Trophoblast cell (in vitro differentiated cells and primary cell): ENCODE data around the gene ASB3.
A peak's percentile ranks its signal among the peaks of the same experiment; 100 is the strongest.

Experiments
- DNase-seq, 2 donors: peaks; one replicate each; pipeline ENCODE4 v3.0.0-alpha.2; 2016
- H2AFZ ChIP-seq: 2 replicates; pipeline ENCODE4 v1.6.1; 2013; ENCODE audit warnings: low read length, moderate library complexity, mild to moderate bottlenecking; ENCODE audit not compliant: insufficient read depth, poor library complexity
- H2AK5ac ChIP-seq: 2 replicates; pipeline ENCODE4 v1.6.1; 2013; ENCODE audit warnings: mild to moderate bottlenecking, low read length
- H2BK120ac ChIP-seq: 2 replicates; pipeline ENCODE4 v1.6.1; 2013; ENCODE audit warnings: low read length, mild to moderate bottlenecking, moderate library complexity; ENCODE audit not compliant: insufficient read depth, poor library complexity
- H2BK12ac ChIP-seq: 2 replicates; pipeline ENCODE4 v1.6.1; 2013; ENCODE audit warnings: mild to moderate bottlenecking, low read length, moderate library complexity
- H2BK5ac ChIP-seq: 2 replicates; pipeline ENCODE4 v1.6.1; 2013; ENCODE audit warnings: low read length, low read depth, moderate library complexity, mild to moderate bottlenecking; ENCODE audit not compliant: poor library complexity
- H3K14ac ChIP-seq: 2 replicates; pipeline ENCODE4 v1.6.1; 2013; ENCODE audit warnings: mild to moderate bottlenecking, low read length
- H3K18ac ChIP-seq: 2 replicates; pipeline ENCODE4 v1.6.1; 2013; ENCODE audit warnings: mild to moderate bottlenecking, low read length
- H3K23ac ChIP-seq: 2 replicates; pipeline ENCODE4 v1.6.1; 2013; ENCODE audit warnings: low read length
- H3K27ac ChIP-seq: 2 replicates; pipeline ENCODE4 v1.5.1; 2013; ENCODE audit warnings: low read depth, mild to moderate bottlenecking, inconsistent platforms, low read length, moderate library complexity
- H3K27me3 ChIP-seq: 2 replicates; pipeline ENCODE4 v1.6.1; 2013; ENCODE audit warnings: inconsistent platforms, mild to moderate bottlenecking, low read length, moderate library complexity; ENCODE audit not compliant: insufficient read depth
- H3K36me3 ChIP-seq, 2 experiments: 1 replicate in 1 of 2; 2 replicates in 1 of 2; pipeline ENCODE4 v1.6.1; 2013; ENCODE audit warnings: low read length in 2 of 2, mild to moderate bottlenecking in 2 of 2, moderate library complexity in 1 of 2; ENCODE audit not compliant: insufficient read depth in 2 of 2, control insufficient read depth in 1 of 2
- H3K4ac ChIP-seq: 2 replicates; pipeline ENCODE4 v1.6.1; 2013; ENCODE audit warnings: low read depth, mild to moderate bottlenecking, low read length, moderate library complexity
- H3K4me1 ChIP-seq, 2 experiments: 1 replicate in 1 of 2; 2 replicates in 1 of 2; pipeline ENCODE4 v1.6.1; 2013; ENCODE audit warnings: low read length in 2 of 2, mild to moderate bottlenecking in 2 of 2, moderate library complexity in 1 of 2; ENCODE audit not compliant: insufficient read depth in 2 of 2, control insufficient read depth in 1 of 2
- H3K4me2 ChIP-seq: 2 replicates; pipeline ENCODE4 v1.6.1; 2013; ENCODE audit warnings: inconsistent platforms, mild to moderate bottlenecking, low read length, moderate library complexity
- H3K4me3 ChIP-seq: 2 replicates; pipeline ENCODE4 v1.5.1; 2013; ENCODE audit warnings: mild to moderate bottlenecking, low read depth, low read length, inconsistent platforms
- H3K79me1 ChIP-seq: one replicate; pipeline ENCODE4 v1.6.1; 2013; ENCODE audit warnings: low read length
- H3K79me2 ChIP-seq: 2 replicates; pipeline ENCODE4 v1.6.1; 2013; ENCODE audit warnings: low read length, mild to moderate bottlenecking; ENCODE audit not compliant: control insufficient read depth, insufficient read depth, poor library complexity
- H3K9ac ChIP-seq: 2 replicates; pipeline ENCODE4 v1.6.1; 2013; ENCODE audit warnings: mild to moderate bottlenecking, low read length
- H3K9me3 ChIP-seq: 2 replicates; pipeline ENCODE4 v1.6.1; 2013; ENCODE audit warnings: low read depth, mild to moderate bottlenecking, control low read depth, inconsistent platforms, low read length; ENCODE audit not compliant: insufficient read depth
- H4K12ac ChIP-seq: 2 replicates; pipeline ENCODE4 v1.6.1; 2013; ENCODE audit warnings: low read depth, mild to moderate bottlenecking, low read length, moderate library complexity
- H4K8ac ChIP-seq: 2 replicates; pipeline ENCODE4 v1.6.1; 2013; ENCODE audit warnings: low read depth, mild to moderate bottlenecking, low read length, moderate library complexity
- H4K91ac ChIP-seq: one replicate; pipeline ENCODE4 v1.6.1; 2013; ENCODE audit warnings: low read depth, mild to moderate bottlenecking, low read length, moderate library complexity
- WGBS: extraction: QIAGEN DNeasy Blood & Tissue Kit; methylation state at CpG from one replicate; pipeline ENCODE4 v1.1.7; 2013; ENCODE audit warnings: missing lambda C conversion rate; ENCODE audit not compliant: insufficient read length, insufficient coverage; ENCODE audit errors: extremely low coverage; 5-methylcytosine and 5-hydroxymethylcytosine counted together

Gene ASB3

GRCh38 chr2:53633441-53633840 lies 153.3 kb downstream of the ASB3 start:
- no peak overlapping the region for H3K14ac ChIP-seq
- no peak overlapping the region for H4K8ac ChIP-seq
- no peak overlapping the region for H2BK5ac ChIP-seq
- no peak overlapping the region for H3K23ac ChIP-seq
- no peak overlapping the region for H3K4me3 ChIP-seq
- no peak overlapping the region for H3K4me2 ChIP-seq
- no peaks in the 10 kb centered on the region for H3K27me3 ChIP-seq
- H3K4me1 ChIP-seq = peaks cover 9 to 18% of the 10 kb centered on the region in 2 experiments
- no peak overlapping the region for H2BK120ac ChIP-seq
- H2AFZ ChIP-seq = no peak overlapping the region
- no peak overlapping the region for H3K4ac ChIP-seq
- no peak overlapping the region for H3K18ac ChIP-seq
- H3K79me2 ChIP-seq = no peaks in the 10 kb centered on the region
- no peak overlapping the region for H2BK12ac ChIP-seq
- no peaks in the 10 kb centered on the region for H3K79me1 ChIP-seq
- H3K9ac ChIP-seq = no peak overlapping the region
- H2AK5ac ChIP-seq = no peak overlapping the region
- no peaks in the 10 kb centered on the region for H3K36me3 ChIP-seq
- no CpG with 5 or more reads among the region's 1 CpG for WGBS
- H4K91ac ChIP-seq = no peak overlapping the region
- H4K12ac ChIP-seq = no peak overlapping the region
- peak; percentile 67 to 85 for DNase-seq
- no peak overlapping the region for H3K27ac ChIP-seq
- no peaks in the 10 kb centered on the region for H3K9me3 ChIP-seq

- no peak overlapping the region for H2AFZ ChIP-seq
- no peak overlapping the region for H2AK5ac ChIP-seq
- H3K4me1 ChIP-seq = peaks cover 9 to 18% of the 10 kb centered on the region in 2 experiments
- H4K8ac ChIP-seq = no peak overlapping the region
- no peak overlapping the region for H2BK12ac ChIP-seq
- H3K27ac ChIP-seq = no peak overlapping the region
- no peak overlapping the region for H3K4ac ChIP-seq
- H3K27me3 ChIP-seq = no peaks in the 10 kb centered on the region
- H3K4me3 ChIP-seq = no peak overlapping the region
- no peak overlapping the region for H3K9ac ChIP-seq
- no peak overlapping the region for H4K12ac ChIP-seq
- no peak overlapping the region for H4K91ac ChIP-seq
- no peaks in the 10 kb centered on the region for H3K79me1 ChIP-seq
- no peaks in the 10 kb centered on the region for H3K79me2 ChIP-seq
- H3K36me3 ChIP-seq = no peaks in the 10 kb centered on the region
- H3K14ac ChIP-seq = no peak overlapping the region
- H3K18ac ChIP-seq = no peak overlapping the region
- H3K9me3 ChIP-seq = peaks cover 2% of the 10 kb centered on the region
- WGBS = no CpG with 5 or more reads among the region's 1 CpG
- peak; percentile 43 to 55 for DNase-seq
- H3K23ac ChIP-seq = no peak overlapping the region
- H2BK120ac ChIP-seq = no peak overlapping the region
- H2BK5ac ChIP-seq = no peak overlapping the region
- H3K4me2 ChIP-seq = no peak overlapping the region
Measured at GRCh38 chr2:53632714-53633113, 154.0 kb downstream of the ASB3 start.

- H3K18ac ChIP-seq = no peak overlapping the region
- H3K79me2 ChIP-seq = no peaks in the 10 kb centered on the region
- H3K4ac ChIP-seq = no peak overlapping the region
- H2AK5ac ChIP-seq = no peak overlapping the region
- H3K79me1 ChIP-seq = no peaks in the 10 kb centered on the region
- H3K4me1 ChIP-seq = peaks cover 9 to 18% of the 10 kb centered on the region in 2 experiments
- no peak overlapping the region for H3K9ac ChIP-seq
- no peak overlapping the region for H3K27ac ChIP-seq
- H3K4me3 ChIP-seq = no peak overlapping the region
- H2AFZ ChIP-seq = no peak overlapping the region
- H3K9me3 ChIP-seq = peaks cover 3% of the 10 kb centered on the region
- no peaks in the 10 kb centered on the region for H3K27me3 ChIP-seq
- H4K91ac ChIP-seq = no peak overlapping the region
- H4K8ac ChIP-seq = no peak overlapping the region
- no peak overlapping the region for H2BK12ac ChIP-seq
- no peak overlapping the region for H2BK5ac ChIP-seq
- H3K14ac ChIP-seq = no peak overlapping the region
- no peaks in the 10 kb centered on the region for H3K36me3 ChIP-seq
- no peak overlapping the region for H2BK120ac ChIP-seq
- no peak overlapping the region for H3K23ac ChIP-seq
- H4K12ac ChIP-seq = no peak overlapping the region
- WGBS = no CpG with 5 or more reads among the region's 4 CpGs
- no peak for DNase-seq
- H3K4me2 ChIP-seq = no peak overlapping the region
Measured at GRCh38 chr2:53632126-53632460, 154.7 kb downstream of the ASB3 start.

GRCh38 chr2:53631313-53632125 lies 155.2 kb downstream of the ASB3 start:
- no CpG with 5 or more reads among the region's 3 CpGs for WGBS
- Histone ChIP-seq H2AK5ac (no peak overlapping the region), H3K23ac (no peak overlapping the region)

More at GRCh38 chr2:53631313-53632125, 155.2 kb downstream of the ASB3 start:
- Histone ChIP-seq H3K27me3 (no peaks in the 10 kb centered on the region), H3K79me2 (no peaks in the 10 kb centered on the region), H3K27ac (no peak overlapping the region), H3K4ac (no peak overlapping the region), H3K4me2 (no peak overlapping the region), H3K36me3 (no peaks in the 10 kb centered on the region), H3K79me1 (no peaks in the 10 kb centered on the region), H3K4me3 (no peak overlapping the region), H4K8ac (no peak overlapping the region), H2AFZ (no peak overlapping the region), H3K9me3 (peaks cover 3% of the 10 kb centered on the region), H3K18ac (no peak overlapping the region), H3K14ac (no peak overlapping the region), H2BK120ac (no peak overlapping the region), H3K4me1 (peaks cover 9 to 18% of the 10 kb centered on the region in 2 experiments), H3K9ac (no peak overlapping the region), H2BK5ac (no peak overlapping the region), H4K12ac (no peak overlapping the region), H4K91ac (no peak overlapping the region), H2BK12ac (no peak overlapping the region)
- no peak for DNase-seq
